ENCODE results near the gene SPACA7.

SPACA7 gene

GRCh38 chr13:112376050-112376681 lies at the start of gene SPACA7:
Gene SPACA7 (plus strand): TSS chr13:112376355. CDS start chr13:112376386, 31 bp downstream.
- DNase-seq = no peak

- no peak for DNase-seq
Measured at GRCh38 chr13:112326821-112327370, 49.3 kb upstream of the SPACA7 start.

GRCh38 chr13:112328936-112329335 lies 47.2 kb upstream of the SPACA7 start:
- DNase-seq = no peak

- no peak for DNase-seq
Measured at GRCh38 chr13:112329376-112329775, 46.8 kb upstream of the SPACA7 start.

GRCh38 chr13:112330066-112330465 lies 46.1 kb upstream of the SPACA7 start:
- no peak for DNase-seq

- DNase-seq = no peak
Measured at GRCh38 chr13:112330479-112331381, 45.4 kb upstream of the SPACA7 start.

GRCh38 chr13:112331675-112332074 lies 44.5 kb upstream of the SPACA7 start:
- DNase-seq = no peak

- no peak for DNase-seq
Measured at GRCh38 chr13:112332727-112333126, 43.4 kb upstream of the SPACA7 start.

GRCh38 chr13:112333756-112334543 lies 42.2 kb upstream of the SPACA7 start:
- no peak for DNase-seq

- DNase-seq = no peak
Measured at GRCh38 chr13:112335135-112335534, 41.0 kb upstream of the SPACA7 start.

GRCh38 chr13:112341446-112341845 lies 34.7 kb upstream of the SPACA7 start:
- DNase-seq = no peak

- no peak for DNase-seq
Measured at GRCh38 chr13:112341976-112342735, 34.0 kb upstream of the SPACA7 start.

GRCh38 chr13:112342841-112343361 lies 33.3 kb upstream of the SPACA7 start:
- DNase-seq = no peak

- no peak for DNase-seq
Measured at GRCh38 chr13:112343591-112343990, 32.6 kb upstream of the SPACA7 start.

GRCh38 chr13:112345826-112346172 lies 30.4 kb upstream of the SPACA7 start:
- DNase-seq = no peak

- DNase-seq = no peak
Measured at GRCh38 chr13:112346173-112346898, 29.8 kb upstream of the SPACA7 start.

- no peak for DNase-seq
Measured at GRCh38 chr13:112346899-112347229, 29.3 kb upstream of the SPACA7 start.

- DNase-seq = no peak
Measured at GRCh38 chr13:112347986-112348385, 28.2 kb upstream of the SPACA7 start.

- DNase-seq = no peak
Measured at GRCh38 chr13:112348642-112349345, 27.4 kb upstream of the SPACA7 start.

GRCh38 chr13:112349681-112350080 lies 26.5 kb upstream of the SPACA7 start:
- DNase-seq = no peak

GRCh38 chr13:112350300-112350699 lies 25.9 kb upstream of the SPACA7 start:
- DNase-seq = no peak
